Thoracic aorta (tissue), 2 donors: ENCODE data around the gene CEP128. TPM values are rescaled to one million over a fixed set of nuclear protein-coding genes. Genes with fewer than 3 reads are reported as not detected.

Experiments
- ATAC-seq: fragments of 150-250 bp; one replicate; pipeline ENCODE4 v1.8.0; 2017; ENCODE audit warnings: low read depth; ENCODE audit not compliant: insufficient number of reproducible peaks, low FRiP score
- DNase-seq: peaks from one replicate; pipeline ENCODE4 v3.0.0-alpha.2; 2020; ENCODE audit warnings: low spot score
- H3K27ac ChIP-seq, 2 donors: fragments of 200-600 bp; sonication (generic); 1 replicate in 1 of 2; 2 replicates in 1 of 2; pipeline ENCODE4 v1.5.1; 2016; ENCODE audit warnings: mild to moderate bottlenecking in 2 of 2, moderate library complexity in 2 of 2
- H3K27me3 ChIP-seq: fragments of 200-600 bp; sonication (generic); replicated peaks from 2 replicates; pipeline ENCODE4 v1.6.0; 2016; ENCODE audit warnings: mild to moderate bottlenecking; ENCODE audit not compliant: insufficient read depth
- H3K36me3 ChIP-seq: fragments of 200-600 bp; sonication (generic); one replicate; pipeline ENCODE4 v1.5.1; 2016
- H3K4me1 ChIP-seq, 2 donors: fragments of 200-600 bp; sonication (generic); 1 replicate in 1 of 2; 2 replicates in 1 of 2; pipeline versions ENCODE4 v1.5.1 to v1.6.0; 2016; ENCODE audit warnings: low read depth in 2 of 2, mild to moderate bottlenecking in 1 of 2; ENCODE audit not compliant: control insufficient read depth in 1 of 2
- H3K4me3 ChIP-seq: fragments of 200-600 bp; sonication (generic); 2 replicates; pipeline ENCODE4 v1.5.1; 2016; ENCODE audit warnings: mild to moderate bottlenecking
- H3K9me3 ChIP-seq: fragments of 200-600 bp; sonication (generic); 2 replicates; pipeline ENCODE4 v1.5.1; 2016
- total RNA-seq, 2 donors: library from RNA; depleted of rRNA; stranded (reverse); fragments of >200 nt; gene quantifications; one replicate each; pipeline versions ENCODE4 v1.1.0 to v1.2.3, GENCODE V29; 2016
- TF ChIP-seq, protein P1 (sequence below): fragments of 200-600 bp; sonication (generic); IDR thresholded peaks from one replicate; pipeline ENCODE4 v1.5.1; 2019; ENCODE audit warnings: antibody characterized with exemption

The CEP128 gene
- total RNA-seq, 2 donors from 2014 or later: 2.1 to 4.7 TPM

- no peaks in the 10 kb centered on the region for H3K9me3 ChIP-seq
- H3K36me3 ChIP-seq: no peaks in the 10 kb centered on the region
- DNase-seq (no peak), ATAC-seq (no peak)
- TF ChIP-seq, protein P1, sequence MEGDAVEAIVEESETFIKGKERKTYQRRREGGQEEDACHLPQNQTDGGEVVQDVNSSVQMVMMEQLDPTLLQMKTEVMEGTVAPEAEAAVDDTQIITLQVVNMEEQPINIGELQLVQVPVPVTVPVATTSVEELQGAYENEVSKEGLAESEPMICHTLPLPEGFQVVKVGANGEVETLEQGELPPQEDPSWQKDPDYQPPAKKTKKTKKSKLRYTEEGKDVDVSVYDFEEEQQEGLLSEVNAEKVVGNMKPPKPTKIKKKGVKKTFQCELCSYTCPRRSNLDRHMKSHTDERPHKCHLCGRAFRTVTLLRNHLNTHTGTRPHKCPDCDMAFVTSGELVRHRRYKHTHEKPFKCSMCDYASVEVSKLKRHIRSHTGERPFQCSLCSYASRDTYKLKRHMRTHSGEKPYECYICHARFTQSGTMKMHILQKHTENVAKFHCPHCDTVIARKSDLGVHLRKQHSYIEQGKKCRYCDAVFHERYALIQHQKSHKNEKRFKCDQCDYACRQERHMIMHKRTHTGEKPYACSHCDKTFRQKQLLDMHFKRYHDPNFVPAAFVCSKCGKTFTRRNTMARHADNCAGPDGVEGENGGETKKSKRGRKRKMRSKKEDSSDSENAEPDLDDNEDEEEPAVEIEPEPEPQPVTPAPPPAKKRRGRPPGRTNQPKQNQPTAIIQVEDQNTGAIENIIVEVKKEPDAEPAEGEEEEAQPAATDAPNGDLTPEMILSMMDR: no peak
- no peak overlapping the region for H3K4me3 ChIP-seq
- no peak overlapping the region for H3K27ac ChIP-seq
- no peaks in the 10 kb centered on the region for H3K27me3 ChIP-seq
- peaks cover 5 to 20% of the 10 kb centered on the region in 2 donors for H3K4me1 ChIP-seq
Measured at GRCh38 chr14:80982711-80983110, 41.2 kb upstream of the CEP128 start.

DNA sequence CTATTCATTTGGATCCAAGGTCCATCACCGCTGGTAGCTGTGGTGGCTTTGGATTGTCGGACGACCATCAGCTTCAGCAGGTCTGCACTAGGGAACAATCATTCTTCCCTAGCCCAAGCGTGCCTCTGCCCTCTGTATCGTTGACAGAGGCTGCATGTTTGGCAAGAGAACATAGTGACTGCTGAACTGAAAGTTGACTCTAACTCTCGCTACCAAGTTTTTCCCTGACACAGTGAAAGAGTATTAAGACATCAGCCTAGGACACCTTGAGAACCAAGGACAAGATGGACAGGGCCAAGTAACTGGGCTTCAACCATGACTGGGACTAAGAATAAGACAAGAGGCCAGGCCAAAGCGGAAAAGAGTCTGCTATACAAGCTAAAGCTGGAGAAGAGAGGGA, 40.1 kb upstream of the CEP128 start:
- no peaks in the 10 kb centered on the region for H3K9me3 ChIP-seq
- no peaks in the 10 kb centered on the region for H3K36me3 ChIP-seq
- ATAC-seq (no peak), DNase-seq (no peak)
- TF ChIP-seq, protein P1: no peak
- H3K4me1 ChIP-seq: peaks cover 5 to 20% of the 10 kb centered on the region in 2 donors
- H3K27me3 ChIP-seq: no peaks in the 10 kb centered on the region
- no peak overlapping the region for H3K27ac ChIP-seq
- no peak overlapping the region for H3K4me3 ChIP-seq

DNA sequence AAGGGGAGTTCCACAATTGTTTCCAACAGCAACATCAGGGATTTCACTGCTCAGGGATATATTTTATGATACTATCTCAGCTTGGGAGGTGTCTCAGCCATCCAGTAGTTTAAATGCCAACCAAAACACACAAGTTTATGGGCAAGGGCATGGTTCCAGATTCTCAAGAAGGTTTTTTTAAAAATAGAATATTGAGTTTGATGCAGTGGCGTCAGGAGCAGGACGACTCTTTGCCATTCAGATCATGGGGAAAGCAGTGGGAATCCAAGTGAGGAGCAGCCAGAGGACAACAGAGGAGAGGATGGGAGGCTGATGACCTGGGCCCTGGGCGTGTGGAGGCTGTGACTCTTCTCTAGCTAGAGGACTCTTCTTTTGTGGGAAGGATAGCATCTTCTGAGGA, 39.6 kb upstream of the CEP128 start:
- no peak overlapping the region for H3K27ac ChIP-seq
- no peak for ATAC-seq
- H3K27me3 ChIP-seq: no peaks in the 10 kb centered on the region
- H3K4me3 ChIP-seq: no peak overlapping the region
- peaks cover 5 to 20% of the 10 kb centered on the region in 2 donors for H3K4me1 ChIP-seq
- TF ChIP-seq, protein P1: no peak
- no peak for DNase-seq
- H3K36me3 ChIP-seq: no peaks in the 10 kb centered on the region
- no peaks in the 10 kb centered on the region for H3K9me3 ChIP-seq

DNA sequence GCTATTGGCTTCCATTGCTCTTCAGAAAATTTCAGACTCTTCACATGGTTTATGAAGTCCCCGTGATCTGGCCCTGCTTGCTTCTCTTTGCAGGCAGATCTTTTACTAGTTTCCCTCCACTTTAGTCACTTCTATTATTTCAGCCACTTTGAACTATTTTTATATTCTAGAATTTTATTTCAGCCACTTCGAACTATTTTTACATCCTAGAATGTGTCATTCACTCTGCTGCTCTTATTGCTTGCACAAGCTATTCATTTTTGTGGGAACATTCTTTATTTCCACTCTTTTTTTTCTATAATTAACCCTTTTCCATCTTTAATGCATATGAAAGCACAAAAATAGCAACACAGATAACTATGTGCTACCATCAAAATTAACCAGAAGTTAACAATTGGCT, 38.4 kb upstream of the CEP128 start:
- H3K36me3 ChIP-seq: no peaks in the 10 kb centered on the region
- DNase-seq (no peak), ATAC-seq (no peak)
- TF ChIP-seq, protein P1: no peak
- H3K4me1 ChIP-seq: peaks cover 5 to 20% of the 10 kb centered on the region in 2 donors
- no peak overlapping the region for H3K4me3 ChIP-seq
- no peaks in the 10 kb centered on the region for H3K27me3 ChIP-seq
- no peak overlapping the region for H3K27ac ChIP-seq
- no peaks in the 10 kb centered on the region for H3K9me3 ChIP-seq

DNA sequence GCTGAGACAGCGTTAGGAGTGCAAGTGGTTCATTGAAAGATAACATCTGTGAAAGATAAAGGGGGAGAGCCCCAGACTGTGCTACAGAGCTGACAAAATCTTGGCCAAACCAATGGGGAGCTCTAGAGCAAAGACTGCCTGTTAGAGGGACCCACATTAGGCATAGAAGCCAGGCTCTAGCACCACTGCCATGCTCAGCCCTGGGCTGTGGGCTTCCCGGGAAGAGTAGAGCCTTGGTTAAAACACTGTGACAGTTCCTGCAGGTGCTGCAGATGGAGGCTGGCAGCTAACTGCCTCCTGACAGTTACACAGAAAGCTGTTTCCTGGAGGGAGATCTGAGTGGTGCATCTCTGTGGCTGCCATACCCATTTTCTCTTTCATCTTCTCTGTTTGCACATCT, 36.9 kb upstream of the CEP128 start:
- Histone ChIP-seq H3K4me1 (peaks cover 5 to 29% of the 10 kb centered on the region in 2 donors), H3K27ac (no peak overlapping the region), H3K4me3 (no peak overlapping the region), H3K9me3 (no peaks in the 10 kb centered on the region), H3K36me3 (no peaks in the 10 kb centered on the region), H3K27me3 (no peaks in the 10 kb centered on the region)
- DNase-seq (no peak), ATAC-seq (no peak)
- TF ChIP-seq, protein P1: no peak
